Measurements from ENCODE around the gene STK10.

The STK10 gene

GRCh38 chr5:172119921-172120688 lies 67.9 kb downstream of the STK10 start:
- Histone ChIP-seq H4K20me1 (ENCODE audit: insufficient read depth, low read length) (no peaks in the 10 kb centered on the region), H3K9me3 (ENCODE audit: insufficient read depth, low read length) (no peaks in the 10 kb centered on the region), H2AFZ (ENCODE audit: low read depth, low read length) (no peak overlapping the region), H3K27me3 (ENCODE audit: low read depth, low read length) (no peaks in the 10 kb centered on the region), H3K79me2 (ENCODE audit: low read length) (no peaks in the 10 kb centered on the region; the same call in 1 of the 2 replicates), H3K27ac (ENCODE audit: low read length) (no peak overlapping the region), H3K4me2 (ENCODE audit: low read length) (no peak overlapping the region), H3K4me3 (ENCODE audit: low read length) (no peak overlapping the region), H3K36me3 (replicated peaks; ENCODE audit: low read depth, low read length) (peaks cover 23% of the 10 kb centered on the region), H3K9ac (ENCODE audit: low read length) (no peak overlapping the region), H3K4me1 (ENCODE audit: low read length) (peaks cover 6% of the 10 kb centered on the region)
- no peak for TF ChIP-seq CTCF (IDR thresholded peaks at IDR 0.05; ENCODE audit: low read depth, low read length)

GRCh38 chr5:172118891-172119290 lies 69.1 kb downstream of the STK10 start:
- Histone ChIP-seq H3K9ac (ENCODE audit: low read length) (no peak overlapping the region), H2AFZ (ENCODE audit: low read depth, low read length) (no peak overlapping the region), H3K4me1 (ENCODE audit: low read length) (peaks cover 16% of the 10 kb centered on the region), H3K79me2 (ENCODE audit: low read length) (no peaks in the 10 kb centered on the region; the same call in 1 of the 2 replicates), H3K27ac (ENCODE audit: low read length) (no peak overlapping the region), H3K4me2 (ENCODE audit: low read length) (no peak overlapping the region), H3K4me3 (ENCODE audit: low read length) (no peak overlapping the region), H3K9me3 (ENCODE audit: insufficient read depth, low read length) (no peaks in the 10 kb centered on the region), H3K27me3 (ENCODE audit: low read depth, low read length) (no peaks in the 10 kb centered on the region), H4K20me1 (ENCODE audit: insufficient read depth, low read length) (no peaks in the 10 kb centered on the region), H3K36me3 (replicated peaks; ENCODE audit: low read depth, low read length) (peaks cover 21% of the 10 kb centered on the region)
- TF ChIP-seq CTCF (IDR thresholded peaks at IDR 0.05; ENCODE audit: low read depth, low read length): no peak
- no peak for TF ChIP-seq EZH2phosphoT487 (IDR thresholded peaks at IDR 0.05; ENCODE audit: low read depth)

GRCh38 chr5:172117977-172118701 lies 69.9 kb downstream of the STK10 start:
- Histone ChIP-seq H3K9me3 (ENCODE audit: insufficient read depth, low read length) (no peaks in the 10 kb centered on the region), H3K4me1 (ENCODE audit: low read length) (peaks cover 24% of the 10 kb centered on the region), H3K27me3 (ENCODE audit: low read depth, low read length) (no peaks in the 10 kb centered on the region), H4K20me1 (ENCODE audit: insufficient read depth, low read length) (no peaks in the 10 kb centered on the region), H3K4me2 (ENCODE audit: low read length) (no peak overlapping the region), H3K79me2 (ENCODE audit: low read length) (no peaks in the 10 kb centered on the region; the same call in 1 of the 2 replicates), H3K4me3 (ENCODE audit: low read length) (no peak overlapping the region), H3K36me3 (replicated peaks; ENCODE audit: low read depth, low read length) (peaks cover 16% of the 10 kb centered on the region), H3K27ac (ENCODE audit: low read length) (no peak overlapping the region), H3K9ac (ENCODE audit: low read length) (no peak overlapping the region), H2AFZ (ENCODE audit: low read depth, low read length) (no peak overlapping the region)
- TF ChIP-seq EZH2phosphoT487 (IDR thresholded peaks at IDR 0.05; ENCODE audit: low read depth) (no peak), CTCF (IDR thresholded peaks at IDR 0.05; ENCODE audit: low read depth, low read length) (no peak)

GRCh38 chr5:172115541-172115982 lies 72.5 kb downstream of the STK10 start:
- peaks cover 46% of the 10 kb centered on the region for H3K4me1 ChIP-seq (ENCODE audit: low read length)
- no peak overlapping the region for H3K4me3 ChIP-seq (ENCODE audit: low read length)
- no peak overlapping the region for H3K4me2 ChIP-seq (ENCODE audit: low read length)
- H4K20me1 ChIP-seq (ENCODE audit: insufficient read depth, low read length): no peaks in the 10 kb centered on the region
- peaks cover 16% of the 10 kb centered on the region for H3K36me3 ChIP-seq (replicated peaks; ENCODE audit: low read depth, low read length)
- H3K9ac ChIP-seq (ENCODE audit: low read length): no peak overlapping the region
- peak overlapping the region; percentile 65 for H3K27ac ChIP-seq (ENCODE audit: low read length)
- no peaks in the 10 kb centered on the region for H3K9me3 ChIP-seq (ENCODE audit: insufficient read depth, low read length)
- H2AFZ ChIP-seq (ENCODE audit: low read depth, low read length): no peak overlapping the region
- H3K27me3 ChIP-seq (ENCODE audit: low read depth, low read length): no peaks in the 10 kb centered on the region
- TF ChIP-seq CTCF (IDR thresholded peaks at IDR 0.05; ENCODE audit: low read depth, low read length): no peak
- no peak for TF ChIP-seq EZH2phosphoT487 (IDR thresholded peaks at IDR 0.05; ENCODE audit: low read depth)
- peaks cover 4% of the 10 kb centered on the region for H3K79me2 ChIP-seq (ENCODE audit: low read length)

All from OCI-LY3 (cell line).